AG08395 (cell line): ENCODE results near the gene FYB2.
"Not testable (repeated sequence)": the region's sequence is repeated elsewhere in the genome, so short reads cannot be mapped to it uniquely, and the experiment has no call there.

Experiments
- DNase-seq: peaks from one replicate; pipeline ENCODE4 v3.0.0; 2012; ENCODE audit warnings: mixed read lengths, low spot score

Gene FYB2

DNA sequence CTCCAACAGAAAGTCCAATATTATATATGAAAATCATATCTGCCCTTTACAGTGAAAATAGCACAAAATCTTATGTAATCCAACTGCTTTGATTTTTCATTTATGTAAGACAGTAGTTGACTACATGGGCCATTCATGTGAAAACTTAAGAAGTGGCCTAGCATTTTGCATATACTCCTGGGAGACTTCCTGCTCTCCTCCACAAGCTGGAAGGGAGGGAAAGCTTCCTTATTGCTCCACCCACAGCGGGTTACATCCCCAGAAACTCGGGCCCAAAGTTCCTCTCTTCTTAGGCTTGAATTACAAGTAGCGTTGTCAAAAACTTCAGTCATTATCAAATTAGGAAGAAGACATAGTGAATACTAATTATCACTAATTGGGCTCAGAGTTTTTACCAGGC lies 29.2 kb downstream of the FYB2 start:
- no peak for DNase-seq

DNA sequence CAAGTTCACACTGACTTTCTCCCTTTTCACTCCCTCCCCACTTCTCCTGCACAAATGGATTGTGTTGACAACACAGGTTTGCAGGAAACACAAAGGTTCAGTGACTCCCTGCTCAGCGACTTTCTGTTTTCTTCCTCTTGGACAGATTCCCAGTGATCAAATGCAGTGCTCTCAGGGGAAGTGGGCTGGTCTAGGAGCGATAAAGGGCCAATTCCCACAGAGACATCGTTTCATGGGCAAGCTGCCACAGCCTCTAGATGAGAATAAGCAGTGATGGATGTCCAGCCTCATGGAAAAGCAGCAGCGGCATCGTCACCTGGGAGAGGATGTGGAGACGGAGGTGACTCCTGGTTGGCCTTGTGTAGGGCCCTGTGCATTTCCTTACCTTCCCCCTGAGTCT lies 30.6 kb downstream of the FYB2 start:
- DNase-seq, result no peak

DNA sequence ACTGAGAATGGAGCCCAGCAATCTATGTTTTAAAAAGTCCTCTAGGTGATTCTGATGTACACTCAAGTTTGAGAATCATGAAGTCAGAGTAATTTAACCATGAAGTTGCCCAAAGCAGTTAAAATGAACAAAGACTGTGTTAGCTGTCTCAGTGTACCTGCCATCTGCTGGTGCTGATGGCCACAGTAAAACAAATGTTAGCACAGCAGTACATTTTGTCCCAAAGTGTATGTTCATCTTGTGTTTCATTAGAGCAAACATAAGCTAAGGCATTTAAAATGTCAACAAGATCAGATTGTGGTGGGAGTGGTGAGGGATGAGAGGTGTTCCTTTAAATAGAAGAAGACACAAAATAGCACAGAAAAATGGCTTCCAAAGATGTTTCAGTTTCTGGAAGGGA lies 31.1 kb downstream of the FYB2 start:
- DNase-seq, result no peak

DNA sequence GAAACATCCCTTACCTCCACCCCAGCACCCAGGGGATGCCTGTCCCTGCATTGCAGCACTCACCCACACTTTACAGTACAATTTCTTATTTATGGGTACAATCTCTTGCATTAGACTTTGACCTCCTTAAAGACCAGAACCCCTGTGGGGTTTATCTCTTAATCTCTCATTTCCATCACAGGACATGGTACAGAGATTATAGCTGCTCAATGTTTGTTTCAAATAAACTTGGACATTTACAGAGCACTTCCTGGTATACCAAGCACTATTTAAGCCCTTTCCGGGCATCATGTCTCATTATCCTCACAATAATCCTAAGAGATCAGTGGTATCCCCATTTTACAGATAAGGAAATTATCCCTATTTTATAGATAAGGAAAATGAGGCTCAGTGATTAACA lies 31.9 kb downstream of the FYB2 start:
- no peak for DNase-seq

DNA sequence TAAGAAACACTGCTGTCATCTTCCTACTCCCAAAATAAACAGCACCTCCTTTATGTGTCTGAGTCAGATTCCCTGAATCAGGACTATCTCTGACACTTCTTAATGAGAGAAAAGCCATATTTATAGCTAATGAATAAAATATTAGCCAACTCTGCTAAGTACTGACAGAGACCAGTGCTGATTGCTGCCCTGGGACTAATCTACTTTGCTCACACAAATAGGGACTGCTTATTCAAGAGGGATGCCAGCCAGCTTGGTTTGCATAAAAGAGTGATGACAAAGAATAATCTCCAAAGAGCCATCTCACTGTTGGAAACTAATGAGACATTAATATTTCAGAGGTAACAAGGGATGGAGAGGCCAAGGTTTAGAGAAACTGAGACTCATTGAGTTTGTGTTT lies 36.4 kb downstream of the FYB2 start:
- no peak for DNase-seq

DNA sequence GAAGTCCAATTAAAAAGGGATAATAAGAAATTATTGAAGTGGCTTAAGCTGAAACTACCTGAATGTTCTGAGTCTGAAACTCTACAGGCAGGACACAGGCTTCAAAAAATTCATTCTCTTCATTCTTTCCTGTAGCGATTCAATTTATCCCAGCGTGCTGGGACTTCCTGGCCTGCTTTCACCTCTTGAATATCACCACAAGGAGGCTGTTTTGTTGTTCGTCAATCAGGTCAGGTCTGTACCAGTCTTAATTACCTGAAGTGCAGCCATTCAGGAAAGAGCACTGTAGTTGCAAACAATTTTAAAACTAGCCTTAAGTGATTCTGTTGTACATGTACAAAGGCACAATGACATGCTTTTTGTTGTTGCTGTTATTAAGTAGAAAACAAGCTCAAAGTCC lies 38.4 kb downstream of the FYB2 start:
- DNase-seq, result no peak

DNA sequence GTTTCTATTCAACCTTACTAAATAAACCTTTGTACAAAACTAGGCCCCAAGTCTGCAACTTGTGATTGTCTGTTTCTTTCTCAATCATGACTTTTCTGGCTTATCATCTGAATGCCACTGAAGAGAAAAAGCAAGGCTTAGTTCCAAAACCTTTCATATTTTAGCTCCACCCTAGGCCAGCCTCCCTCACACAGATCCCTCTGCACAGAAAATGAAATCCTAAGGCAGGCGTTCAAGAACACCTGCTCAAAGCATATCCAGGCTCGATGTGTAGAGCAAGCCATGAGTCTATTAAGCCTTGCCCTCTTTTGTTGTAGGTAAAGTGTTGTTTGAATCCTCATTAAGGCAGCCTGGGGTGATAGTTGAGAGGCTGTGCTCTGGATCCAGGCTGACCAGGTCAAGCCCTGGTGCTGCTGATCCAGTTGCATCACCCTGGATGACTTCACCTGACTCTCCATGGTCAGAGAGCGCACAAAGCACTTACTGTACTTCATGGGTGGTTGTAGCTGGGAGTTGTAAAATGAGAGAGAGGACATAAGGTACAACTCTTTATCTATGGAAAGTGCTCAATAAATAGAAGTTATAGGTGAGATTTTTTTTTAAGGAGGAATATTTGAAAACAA lies 39.0 kb downstream of the FYB2 start:
- no peak for DNase-seq

DNA sequence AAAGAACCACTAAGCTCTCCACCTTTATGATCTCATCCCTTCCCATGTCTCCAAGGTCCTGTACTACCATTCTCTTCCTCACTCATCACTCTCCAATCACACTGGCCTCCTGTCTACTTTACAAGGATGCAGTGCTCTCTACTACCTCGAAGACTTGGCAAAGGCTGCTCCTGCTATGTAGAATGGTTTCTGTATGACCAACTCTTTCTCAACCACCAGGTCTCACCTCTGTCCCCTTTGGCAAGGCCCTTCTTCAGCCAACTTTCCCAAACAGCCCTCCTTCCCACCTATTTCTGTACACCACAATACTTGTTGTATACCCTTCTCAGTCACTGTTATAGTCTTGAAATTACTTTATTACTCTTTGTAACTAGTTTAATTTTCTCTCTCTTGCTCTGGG lies 41.2 kb downstream of the FYB2 start:
- DNase-seq, result no peak

DNA sequence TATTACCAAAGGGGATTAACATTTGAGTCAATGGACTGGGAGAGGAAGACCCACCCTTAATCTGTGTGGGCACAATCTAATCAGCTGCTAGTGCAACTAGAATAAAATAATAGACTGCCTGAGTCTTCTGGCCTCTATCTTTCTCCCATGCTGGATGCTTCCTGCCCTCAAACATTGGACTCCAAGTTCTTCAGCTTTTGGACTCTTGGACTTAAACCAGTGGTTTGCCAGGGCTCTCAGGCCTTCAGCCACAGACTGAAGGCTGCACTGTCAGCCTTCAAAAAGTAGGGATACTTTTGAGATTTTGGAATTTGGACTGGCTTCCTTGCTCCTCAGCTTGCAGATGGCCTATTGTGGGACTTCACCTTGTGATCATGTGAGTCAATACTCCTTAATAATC lies 44.5 kb downstream of the FYB2 start:
- DNase-seq, result not testable (repeated sequence)

DNA sequence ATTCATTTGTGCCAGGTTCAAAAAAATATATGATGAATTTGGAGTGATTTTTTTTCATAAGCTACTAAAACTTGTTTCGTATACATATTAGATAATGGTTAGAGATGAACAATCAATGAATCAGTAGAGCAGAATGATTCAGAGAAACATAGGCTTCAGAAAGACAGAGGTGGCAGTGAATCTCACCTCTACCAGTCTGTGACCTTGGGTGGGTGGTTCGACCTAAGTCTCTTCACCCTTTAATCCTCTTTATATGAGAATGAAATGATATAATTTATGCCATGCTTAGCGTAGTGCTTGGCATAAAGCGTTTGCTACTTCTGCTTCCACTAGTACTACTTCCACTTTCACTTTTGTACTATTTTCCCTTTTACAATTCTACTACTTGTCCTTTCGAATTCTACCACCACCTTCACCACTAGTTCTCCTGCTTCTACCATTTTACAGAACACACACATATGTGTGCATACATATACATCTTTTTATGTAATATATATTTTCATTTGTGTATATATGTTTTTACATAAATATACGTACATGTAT lies 45.1 kb downstream of the FYB2 start:
- DNase-seq, result no peak

DNA sequence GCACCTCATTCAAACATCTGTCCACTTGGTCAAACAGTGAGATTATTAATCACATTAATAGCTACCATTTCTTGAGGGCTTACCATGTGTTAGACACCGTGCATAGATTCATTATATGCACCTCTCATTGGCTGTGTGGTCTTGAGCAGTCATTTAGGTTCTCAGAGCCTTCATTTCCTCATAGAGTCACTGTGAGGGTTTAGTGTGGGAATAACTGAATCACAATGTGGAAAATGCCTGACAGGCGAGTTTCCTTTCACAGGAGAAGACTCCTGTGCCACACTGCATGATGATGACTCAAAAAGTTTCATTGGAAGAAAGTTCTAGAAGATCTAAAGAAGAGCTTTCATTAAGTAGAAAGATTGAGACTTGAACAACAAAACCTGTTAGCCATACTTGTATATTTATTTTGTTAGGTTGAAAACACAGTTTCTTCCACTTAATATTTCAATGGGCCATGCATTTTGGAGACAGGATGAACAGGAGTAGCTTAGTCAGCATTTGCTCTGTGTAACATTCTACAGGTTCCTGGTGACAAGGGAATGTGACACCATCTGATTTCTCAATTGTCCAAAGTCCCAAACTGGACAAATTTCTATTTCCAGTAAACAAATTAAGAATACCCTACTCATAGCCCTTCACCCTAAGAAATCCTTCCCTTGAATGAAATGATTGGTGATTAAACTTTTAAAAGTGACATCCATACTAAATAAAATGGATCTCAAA lies 45.7 kb downstream of the FYB2 start:
- peak; percentile 13 for DNase-seq

DNA sequence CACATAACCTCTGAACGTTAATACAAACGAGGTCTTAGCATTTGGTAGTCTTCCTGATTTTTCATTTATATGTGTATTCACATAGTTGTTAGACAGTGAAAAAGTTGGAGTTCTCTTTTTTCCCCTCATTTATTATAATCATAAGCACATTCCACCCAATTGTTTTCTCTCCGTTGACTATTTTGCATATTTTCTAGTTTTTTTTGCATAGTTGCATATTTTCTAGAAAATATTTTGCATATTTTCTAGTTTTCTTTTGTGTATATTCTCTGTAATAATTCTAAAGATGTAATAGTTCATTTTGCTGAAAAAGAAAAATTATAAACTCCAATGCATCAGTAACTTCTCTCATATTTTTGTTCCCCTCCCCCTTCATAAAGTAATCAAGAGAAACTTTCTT lies 47.5 kb downstream of the FYB2 start:
- DNase-seq, result no peak

DNA sequence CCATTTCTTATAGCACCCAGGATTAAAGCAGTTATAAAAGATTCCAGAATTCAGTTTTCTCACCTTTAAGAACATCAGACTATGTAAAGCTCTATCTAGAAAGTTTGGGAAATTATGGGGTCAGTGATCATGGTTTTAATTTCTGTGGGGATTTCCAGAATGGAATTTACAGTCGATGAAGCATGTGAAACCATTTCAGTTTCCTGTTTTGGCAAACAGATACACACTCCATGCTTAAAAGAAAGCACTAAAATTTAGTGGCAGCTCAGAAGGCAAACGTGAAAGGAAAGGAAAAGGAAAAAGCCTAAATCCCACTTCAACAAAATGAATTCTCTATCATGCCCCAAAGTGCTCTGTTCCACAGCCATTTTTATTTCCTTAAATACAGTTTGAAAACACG lies 60.4 kb downstream of the FYB2 start:
- no peak for DNase-seq

DNA sequence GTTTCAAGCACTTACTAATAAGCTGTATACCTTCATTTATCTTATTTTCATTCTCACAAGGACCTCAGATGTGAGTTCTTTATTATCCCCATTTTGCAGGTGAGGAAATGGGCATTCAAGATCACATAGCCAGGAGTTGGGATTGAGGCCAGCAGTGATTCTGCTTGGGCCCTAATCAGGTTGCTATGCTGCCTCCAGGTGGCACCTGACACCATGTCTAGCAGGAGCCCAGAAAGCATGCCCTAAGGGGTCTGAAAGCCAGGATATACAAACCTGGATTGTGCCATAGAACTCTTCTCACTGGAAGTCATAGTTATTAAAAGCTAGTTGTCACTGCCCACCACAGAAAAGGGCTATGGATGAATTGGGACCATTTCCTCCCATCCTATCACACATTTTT lies 61.1 kb downstream of the FYB2 start:
- no peak for DNase-seq

DNA sequence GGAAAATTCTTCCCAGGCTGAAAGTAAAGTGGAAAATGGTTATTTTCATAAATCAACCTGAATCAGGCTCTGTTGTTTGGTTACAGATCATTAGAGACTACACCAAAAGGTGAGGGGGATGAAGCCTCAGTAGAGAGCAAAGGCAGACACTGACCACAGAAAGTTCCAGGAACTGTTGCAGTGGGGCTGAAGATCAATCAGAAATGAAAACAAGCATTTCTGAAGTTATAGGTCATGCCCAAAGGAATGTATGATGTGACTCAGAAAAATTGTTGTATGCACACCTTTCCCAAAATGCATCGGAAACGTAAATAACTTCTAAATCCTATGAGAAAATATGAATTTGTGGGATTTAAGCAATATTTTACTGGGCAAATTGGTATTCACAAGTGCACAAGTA lies 63.3 kb downstream of the FYB2 start:
- no peak for DNase-seq

DNA sequence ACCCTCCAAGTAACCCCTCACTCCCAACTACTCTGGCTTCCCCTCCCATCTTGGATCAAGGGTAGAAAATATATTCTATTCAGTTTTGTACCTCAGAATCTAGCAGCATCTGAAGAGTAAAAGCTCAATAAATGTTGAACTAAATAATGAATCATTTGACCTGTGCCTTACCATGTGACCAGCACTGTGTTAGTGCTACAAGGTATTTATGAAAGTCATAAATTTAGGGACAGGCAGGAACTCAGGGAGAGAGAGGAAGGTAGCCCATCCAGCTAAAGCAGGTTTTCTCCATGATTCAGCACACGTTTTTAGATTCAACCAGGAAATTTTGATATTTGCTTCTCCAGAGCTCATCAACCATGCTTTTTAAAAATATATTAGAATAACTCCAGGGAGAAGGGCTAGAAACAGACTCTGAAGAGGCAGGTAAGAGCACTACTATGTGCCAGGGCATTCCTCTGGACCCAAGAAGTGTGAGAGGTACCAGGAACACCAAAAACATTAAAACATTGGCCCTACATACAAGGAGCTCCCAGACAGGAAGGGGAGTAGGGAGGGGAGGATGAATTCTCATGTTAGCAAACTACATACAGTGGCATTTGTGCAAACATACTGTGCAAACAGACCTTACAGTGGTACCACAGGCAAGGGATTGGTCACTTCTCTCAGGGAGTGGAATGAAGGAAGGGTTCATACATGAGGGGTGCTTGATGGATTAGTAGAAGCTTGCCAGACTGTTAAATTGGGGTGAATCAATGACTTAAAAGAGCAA lies 64.3 kb downstream of the FYB2 start:
- no peak for DNase-seq

DNA sequence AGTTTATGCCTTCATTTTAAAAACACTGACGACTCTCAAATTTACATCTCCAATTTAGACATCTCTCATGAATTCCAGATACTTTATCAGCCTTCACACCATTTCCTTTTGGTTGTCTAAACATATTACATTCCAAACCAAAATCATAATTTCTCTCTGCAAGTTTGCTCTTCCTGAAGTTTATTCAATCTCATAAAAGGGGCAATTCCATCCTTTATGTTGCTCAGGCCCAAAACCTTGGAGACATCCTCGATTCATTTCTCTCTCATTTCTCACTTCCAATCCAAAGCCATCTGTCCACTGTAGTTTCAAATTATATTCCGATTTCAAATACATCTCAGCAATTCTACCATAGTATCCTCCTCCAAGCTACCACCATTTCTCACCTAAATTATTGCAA lies 74.0 kb downstream of the FYB2 start:
- DNase-seq, result no peak

DNA sequence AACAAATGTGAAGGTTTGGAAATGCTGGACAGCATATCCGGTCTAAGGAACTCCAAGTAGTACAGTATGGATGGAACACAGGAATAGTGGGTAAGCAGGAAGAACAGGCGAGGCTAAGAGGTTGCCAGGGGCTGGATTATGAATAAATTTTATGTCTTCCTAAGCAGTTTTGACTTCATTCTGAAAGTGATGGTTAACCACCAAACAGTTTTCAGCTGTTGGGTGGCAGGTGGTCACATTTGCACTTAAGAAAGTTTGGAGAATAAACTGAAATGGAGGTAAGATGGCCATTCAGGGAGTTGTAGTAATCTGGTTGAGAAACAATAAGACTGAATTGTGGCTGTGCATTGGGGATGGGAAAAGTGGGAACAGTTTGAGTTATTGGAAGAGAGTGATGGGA lies 90.2 kb downstream of the FYB2 start:
- DNase-seq, result no peak

DNA sequence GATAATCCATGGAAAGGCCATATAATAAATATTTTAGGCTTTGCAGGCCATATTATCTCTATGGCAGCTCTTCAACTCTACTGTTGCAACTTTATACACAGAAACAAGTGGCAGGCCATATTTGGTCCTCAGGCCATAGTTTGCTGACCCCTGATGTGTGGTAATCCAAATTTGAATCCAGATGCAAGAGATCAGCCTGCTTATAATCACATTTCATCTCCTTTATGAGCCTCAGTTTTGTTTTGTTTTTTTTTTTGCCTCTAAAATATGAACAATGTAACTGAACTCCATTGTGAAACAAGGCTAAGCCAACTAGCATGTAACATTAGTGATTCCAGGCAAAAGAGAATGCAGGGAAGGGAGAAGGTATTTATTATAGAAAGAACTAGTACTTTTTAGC lies 92.5 kb downstream of the FYB2 start:
- no peak for DNase-seq

DNA sequence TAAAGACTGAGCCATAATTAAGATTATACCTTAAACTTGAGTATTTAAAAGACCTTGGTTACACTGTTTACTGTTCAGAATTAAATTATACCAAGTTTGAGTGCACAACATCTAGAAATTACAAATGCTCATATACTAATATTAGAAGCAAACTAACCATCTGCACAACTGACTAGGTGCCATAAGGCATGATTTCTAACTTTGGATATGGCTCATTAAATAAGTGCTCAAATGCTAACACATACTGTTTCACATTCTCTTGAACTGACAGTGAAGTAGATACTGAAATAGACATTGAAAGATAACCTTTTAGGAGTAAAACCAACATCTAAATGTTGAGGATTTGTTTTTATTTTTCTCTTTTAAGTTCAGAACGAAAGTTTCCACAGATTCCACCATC lies 100.0 kb downstream of the FYB2 start:
- no peak for DNase-seq

DNA sequence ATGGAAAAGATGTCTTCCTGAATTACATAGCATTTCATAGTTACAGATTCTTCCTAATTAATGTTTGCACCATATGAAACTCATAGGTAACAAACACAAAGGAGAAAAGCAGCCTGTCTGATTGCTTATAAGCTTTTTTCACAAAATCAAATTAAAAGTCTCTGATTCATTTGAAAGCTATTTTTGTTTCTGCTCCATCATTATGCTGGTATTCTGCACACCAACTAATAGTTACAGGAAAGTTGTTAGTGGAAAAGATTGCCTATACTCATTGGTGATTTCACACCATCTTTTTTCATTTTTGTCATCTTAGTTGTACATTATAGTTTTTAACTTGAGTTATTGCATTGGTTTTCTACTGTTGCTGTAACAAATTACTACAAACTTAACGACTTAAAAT lies 104.0 kb downstream of the FYB2 start:
- DNase-seq, result peak; percentile 17

DNA sequence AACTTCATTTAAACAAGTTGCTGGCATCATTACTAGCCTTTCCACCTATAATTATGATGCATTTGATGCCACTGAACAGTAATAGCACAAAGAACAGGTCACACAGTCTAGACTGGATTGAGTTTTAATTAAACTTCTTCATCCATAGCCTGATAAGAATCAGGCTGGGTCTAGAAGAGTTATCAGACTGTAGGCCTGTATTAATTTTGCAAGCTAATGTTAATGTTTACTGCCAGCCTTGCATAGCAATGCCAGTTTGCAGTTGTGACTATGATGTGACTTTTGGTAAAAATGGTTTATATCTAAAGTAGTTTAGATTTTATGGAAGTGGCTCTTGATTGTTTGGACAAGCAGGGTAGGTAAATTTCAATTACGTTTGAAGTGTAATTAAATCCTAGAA lies 106.1 kb downstream of the FYB2 start:
- no peak for DNase-seq

DNA sequence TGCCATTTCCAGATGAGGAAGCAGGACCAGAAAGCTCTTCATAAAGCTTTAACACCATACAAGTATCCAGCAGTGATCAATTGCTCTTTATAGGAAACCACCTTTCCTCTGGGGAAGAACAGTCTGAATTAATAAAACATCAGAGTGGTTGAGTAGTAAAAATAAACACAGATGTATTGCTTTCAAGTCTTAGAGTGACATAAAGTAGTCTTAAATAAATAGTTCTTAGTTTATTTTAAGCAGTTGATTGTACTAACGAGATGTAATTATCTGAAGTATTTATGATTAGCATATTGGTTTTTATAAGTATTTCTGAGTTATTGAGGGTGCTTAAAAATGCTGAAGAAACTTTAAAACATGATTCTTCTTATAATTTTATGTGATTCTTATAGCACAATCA lies 107.1 kb downstream of the FYB2 start:
- DNase-seq, result no peak
